ENCODE results near the gene TDRD7.

The TDRD7 gene

GRCh38 chr9:97411789-97412625, at the start of gene TDRD7:
Gene TDRD7 (plus strand): TSS chr9:97412096. CDS start chr9:97428466, 16,370 bp downstream.
- TF ChIP-seq CREB1 (IDR thresholded peaks at IDR 0.05; ENCODE audit: low read depth), result no peak
- 0 out of 2 replicates have a peak, but pooled peaks have one; percentile 9 for TF ChIP-seq ZBTB7A (IDR thresholded peaks at IDR 0.05; ENCODE audit: low read depth)
- TF ChIP-seq NFIC (IDR thresholded peaks at IDR 0.05), result no peak
- peak; percentile 38; the same call in 1 of the 2 replicates for TF ChIP-seq MAX (IDR thresholded peaks at IDR 0.05)
- TF ChIP-seq RAD21 (IDR thresholded peaks at IDR 0.05; ENCODE audit: low read depth), result peak; percentile 59; the same call in 1 of the 2 replicates
- peak; percentile 73; the same call in 1 of the 2 replicates for TF ChIP-seq TCF12 (IDR thresholded peaks at IDR 0.05; ENCODE audit: low read depth)
- peak; percentile 41; the same call in 1 of the 2 replicates for TF ChIP-seq YY1 (IDR thresholded peaks at IDR 0.05; ENCODE audit: low read depth)
- TF ChIP-seq EP300 (IDR thresholded peaks at IDR 0.05; ENCODE audit: borderline replicate concordance), result no peak
- TF ChIP-seq FOXM1 (IDR thresholded peaks at IDR 0.05; ENCODE audit: borderline replicate concordance, low read depth), result no peak
- no peak; the same call in 1 of the 2 replicates for TF ChIP-seq TAF1 (IDR thresholded peaks at IDR 0.05; ENCODE audit: low read depth)
- TF ChIP-seq TEAD4 (IDR thresholded peaks at IDR 0.05), result peak; percentile 32; the same call in 1 of the 2 replicates
- TF ChIP-seq EGR1 (IDR thresholded peaks at IDR 0.05), result peak; percentile 83
- no peak; the same call in 1 of the 2 replicates for TF ChIP-seq CEBPB (IDR thresholded peaks at IDR 0.05)

- TF ChIP-seq CREB1 (IDR thresholded peaks at IDR 0.05; ENCODE audit: low read depth), result no peak
- no peak for TF ChIP-seq NFIC (IDR thresholded peaks at IDR 0.05)
- TF ChIP-seq CEBPB (IDR thresholded peaks at IDR 0.05), result no peak
- no peak for TF ChIP-seq ZBTB7A (IDR thresholded peaks at IDR 0.05; ENCODE audit: low read depth)
- no peak for TF ChIP-seq TEAD4 (IDR thresholded peaks at IDR 0.05)
- TF ChIP-seq USF1 (IDR thresholded peaks at IDR 0.05), result no peak
- no peak for TF ChIP-seq EGR1 (IDR thresholded peaks at IDR 0.05)
- no peak for TF ChIP-seq RAD21 (IDR thresholded peaks at IDR 0.05; ENCODE audit: low read depth)
- no peak for TF ChIP-seq MAX (IDR thresholded peaks at IDR 0.05)
- no peak for TF ChIP-seq TAF1 (IDR thresholded peaks at IDR 0.05; ENCODE audit: low read depth)
- no peak for TF ChIP-seq REST (IDR thresholded peaks at IDR 0.05; ENCODE audit: low read depth)
- TF ChIP-seq FOXM1 (IDR thresholded peaks at IDR 0.05; ENCODE audit: borderline replicate concordance, low read depth), result no peak
- TF ChIP-seq EP300 (IDR thresholded peaks at IDR 0.05; ENCODE audit: borderline replicate concordance), result no peak
- no peak for TF ChIP-seq TCF12 (IDR thresholded peaks at IDR 0.05; ENCODE audit: low read depth)
- no peak for TF ChIP-seq YY1 (IDR thresholded peaks at IDR 0.05; ENCODE audit: low read depth)
Observed at GRCh38 chr9:97362777-97363545, 48.9 kb upstream of the TDRD7 start.

GRCh38 chr9:97363661-97364299, 48.1 kb upstream of the TDRD7 start:
- no peak for TF ChIP-seq EP300 (IDR thresholded peaks at IDR 0.05; ENCODE audit: borderline replicate concordance)
- TF ChIP-seq REST (IDR thresholded peaks at IDR 0.05; ENCODE audit: low read depth), result no peak
- TF ChIP-seq FOXM1 (IDR thresholded peaks at IDR 0.05; ENCODE audit: borderline replicate concordance, low read depth), result no peak
- no peak for TF ChIP-seq YY1 (IDR thresholded peaks at IDR 0.05; ENCODE audit: low read depth)
- no peak for TF ChIP-seq TEAD4 (IDR thresholded peaks at IDR 0.05)
- TF ChIP-seq TCF12 (IDR thresholded peaks at IDR 0.05; ENCODE audit: low read depth), result no peak
- no peak for TF ChIP-seq MAX (IDR thresholded peaks at IDR 0.05)
- no peak for TF ChIP-seq RAD21 (IDR thresholded peaks at IDR 0.05; ENCODE audit: low read depth)
- no peak for TF ChIP-seq CEBPB (IDR thresholded peaks at IDR 0.05)
- TF ChIP-seq USF1 (IDR thresholded peaks at IDR 0.05), result no peak
- TF ChIP-seq CREB1 (IDR thresholded peaks at IDR 0.05; ENCODE audit: low read depth), result no peak
- TF ChIP-seq NFIC (IDR thresholded peaks at IDR 0.05), result no peak
- TF ChIP-seq TAF1 (IDR thresholded peaks at IDR 0.05; ENCODE audit: low read depth), result no peak

All from Ishikawa (cell line).